Mesenchymal stem cell (in vitro differentiated cells and primary cell): ENCODE data around the gene TRO.

Experiments used
- DNase-seq: peaks from one replicate; pipeline ENCODE4 v3.0.0-alpha.2; 2013
- H2AFZ ChIP-seq: one replicate; pipeline ENCODE4 v1.6.1; 2013; ENCODE audit warnings: low read depth, mild to moderate bottlenecking, control low read depth, inconsistent platforms, low read length, moderate library complexity
- H2AK5ac ChIP-seq: 2 replicates; pipeline ENCODE4 v1.6.1; 2013; ENCODE audit warnings: low read length, moderate library complexity, mild to moderate bottlenecking, inconsistent platforms; ENCODE audit not compliant: severe bottlenecking
- H2BK120ac ChIP-seq: one replicate; pipeline ENCODE4 v1.6.1; 2013; ENCODE audit warnings: low read depth, mild to moderate bottlenecking, inconsistent platforms, low read length, moderate library complexity
- H2BK12ac ChIP-seq, 2 experiments: one replicate each; pipeline ENCODE4 v1.6.1; 2013; ENCODE audit warnings: inconsistent platforms in 2 of 2, low read length in 2 of 2, mild to moderate bottlenecking in 2 of 2, moderate library complexity in 2 of 2, control low read depth in 1 of 2
- H2BK15ac ChIP-seq: one replicate; pipeline ENCODE4 v1.6.1; 2013; ENCODE audit warnings: mild to moderate bottlenecking, low read depth, inconsistent platforms; ENCODE audit not compliant: poor library complexity, severe bottlenecking
- H2BK5ac ChIP-seq: 2 replicates; pipeline ENCODE4 v1.6.1; 2013; ENCODE audit warnings: low read depth, mild to moderate bottlenecking, low read length, control low read depth, inconsistent platforms; ENCODE audit not compliant: poor library complexity, severe bottlenecking
- H3K14ac ChIP-seq, 2 experiments: one replicate each; pipeline ENCODE4 v1.6.1; 2013; ENCODE audit warnings: inconsistent platforms in 2 of 2, low read length in 2 of 2, control low read depth in 1 of 2, mild to moderate bottlenecking in 1 of 2, moderate library complexity in 1 of 2
- H3K18ac ChIP-seq, 2 experiments: one replicate each; pipeline ENCODE4 v1.6.1; 2013; ENCODE audit warnings: inconsistent platforms in 2 of 2, low read length in 2 of 2, control low read depth in 1 of 2, low read depth in 1 of 2, mild to moderate bottlenecking in 1 of 2
- H3K23ac ChIP-seq, 2 experiments: one replicate each; pipeline ENCODE4 v1.6.1; 2013; ENCODE audit warnings: inconsistent platforms in 2 of 2, low read length in 2 of 2, mild to moderate bottlenecking in 2 of 2, moderate library complexity in 2 of 2, control low read depth in 1 of 2
- H3K27ac ChIP-seq: 2 replicates; pipeline ENCODE4 v1.5.1; 2013; ENCODE audit warnings: mild to moderate bottlenecking, moderate library complexity, low read length, control low read depth, inconsistent platforms; ENCODE audit not compliant: poor library complexity, severe bottlenecking
- H3K27me3 ChIP-seq, 2 experiments: 2 replicates each; pipeline versions ENCODE4 v1.6.1 to v1.7.0; 2013; ENCODE audit warnings: low read length in 2 of 2, mild to moderate bottlenecking in 2 of 2, moderate library complexity in 2 of 2, control low read depth in 1 of 2, inconsistent platforms in 1 of 2; ENCODE audit not compliant: control insufficient read depth in 1 of 2, insufficient read depth in 1 of 2
- H3K36me3 ChIP-seq, 2 experiments: 2 replicates each; pipeline versions ENCODE4 v1.6.1 to v1.7.0; 2013; ENCODE audit warnings: low read length in 2 of 2, control low read depth in 1 of 2, inconsistent platforms in 1 of 2, low read depth in 1 of 2, mild to moderate bottlenecking in 1 of 2; ENCODE audit not compliant: insufficient read depth in 2 of 2, control insufficient read depth in 1 of 2
- H3K4ac ChIP-seq, 2 experiments: one replicate each; pipeline ENCODE4 v1.6.1; 2013; ENCODE audit warnings: inconsistent platforms in 2 of 2, low read length in 2 of 2, mild to moderate bottlenecking in 2 of 2, moderate library complexity in 2 of 2, control low read depth in 1 of 2, low read depth in 1 of 2
- H3K4me1 ChIP-seq: 2 replicates; pipeline ENCODE4 v1.6.1; 2013; ENCODE audit warnings: low read depth, low read length, control low read depth; ENCODE audit not compliant: control insufficient read depth, insufficient read depth
- H3K4me2 ChIP-seq: 2 replicates; pipeline ENCODE4 v1.6.1; 2013; ENCODE audit warnings: low read length, mild to moderate bottlenecking, inconsistent platforms; ENCODE audit not compliant: poor library complexity, severe bottlenecking
- H3K4me3 ChIP-seq, 2 experiments: 2 replicates each; pipeline versions ENCODE4 v1.5.1 to v1.7.0; 2013; ENCODE audit warnings: low read length in 2 of 2, mild to moderate bottlenecking in 2 of 2, control low read depth in 1 of 2, low read depth in 1 of 2; ENCODE audit not compliant: insufficient read depth in 1 of 2
- H3K79me1 ChIP-seq: replicated peaks from 2 replicates; pipeline ENCODE4 v1.6.1; 2013; ENCODE audit warnings: mild to moderate bottlenecking, control low read depth, low read length, inconsistent platforms; ENCODE audit not compliant: poor library complexity, severe bottlenecking
- H3K9ac ChIP-seq: 2 replicates; pipeline ENCODE4 v1.7.0; 2013; ENCODE audit warnings: mild to moderate bottlenecking, low read length, moderate library complexity
- H3K9me3 ChIP-seq: 2 replicates; pipeline ENCODE4 v1.7.0; 2013; ENCODE audit warnings: mild to moderate bottlenecking, low read length; ENCODE audit not compliant: control insufficient read depth
- H4K8ac ChIP-seq: one replicate; pipeline ENCODE4 v1.6.1; 2013; ENCODE audit warnings: inconsistent platforms, mild to moderate bottlenecking, low read length, moderate library complexity
- H4K91ac ChIP-seq: one replicate; pipeline ENCODE4 v1.6.1; 2013; ENCODE audit warnings: mild to moderate bottlenecking, low read length, inconsistent platforms
- WGBS: methylation state at CpG from one replicate; pipeline ENCODE4 v1.1.7; 2013; ENCODE audit warnings: mixed read lengths; 5-methylcytosine and 5-hydroxymethylcytosine counted together

The TRO gene

GRCh38 chrX:54926978-54927377, 6.4 kb downstream of the TRO start:
- Histone ChIP-seq H3K79me1 (peaks cover 30% of the 10 kb centered on the region), H3K36me3 (peaks cover 50 to 74% of the 10 kb centered on the region in 2 experiments), H3K23ac (no peak overlapping the region), H4K91ac (no peak overlapping the region), H3K9ac (no peak overlapping the region), H2BK15ac (no peak overlapping the region), H3K9me3 (peaks cover 10% of the 10 kb centered on the region), H3K27ac (no peak overlapping the region), H2BK5ac (no peak overlapping the region), H3K4ac (no peak overlapping the region), H3K4me2 (no peak overlapping the region), H2BK120ac (no peak overlapping the region), H3K27me3 (peaks cover 0 to 10% of the 10 kb centered on the region in 2 experiments), H2AFZ (no peak overlapping the region), H2AK5ac (no peak overlapping the region), H3K18ac (no peak overlapping the region), H3K14ac (no peak overlapping the region), H3K4me1 (peaks cover 5% of the 10 kb centered on the region), H3K4me3 (no peak overlapping the region), H4K8ac (no peak overlapping the region), H2BK12ac (no peak overlapping the region)
- 44% methylated on average over 1 of the region's 2 CpGs for WGBS
- no peak for DNase-seq

GRCh38 chrX:54928876-54929275, 8.3 kb downstream of the TRO start:
- Histone ChIP-seq H3K9me3 (peaks cover 10% of the 10 kb centered on the region), H2AK5ac (no peak overlapping the region), H2BK120ac (no peak overlapping the region), H3K4ac (no peak overlapping the region), H2AFZ (no peak overlapping the region), H4K8ac (no peak overlapping the region), H2BK15ac (no peak overlapping the region), H3K4me1 (no peaks in the 10 kb centered on the region), H2BK5ac (no peak overlapping the region), H3K4me3 (no peak overlapping the region), H3K23ac (no peak overlapping the region), H3K36me3 (peaks cover 47 to 71% of the 10 kb centered on the region in 2 experiments), H2BK12ac (no peak overlapping the region), H3K27me3 (peaks cover 0 to 8% of the 10 kb centered on the region in 2 experiments), H3K18ac (no peak overlapping the region), H3K4me2 (no peak overlapping the region), H4K91ac (no peak overlapping the region), H3K27ac (no peak overlapping the region), H3K9ac (no peak overlapping the region), H3K14ac (no peak overlapping the region), H3K79me1 (peaks cover 20% of the 10 kb centered on the region)
- 100% methylated on average over 3 of the region's 3 CpGs for WGBS
- no peak for DNase-seq

GRCh38 chrX:54930291-54931049, 9.8 kb downstream of the TRO start:
- Histone ChIP-seq H2BK5ac (no peak overlapping the region), H2BK15ac (no peak overlapping the region), H3K4me3 (no peak overlapping the region), H3K27ac (no peak overlapping the region), H3K14ac (no peak overlapping the region), H2BK120ac (no peak overlapping the region), H3K9ac (no peak overlapping the region), H3K9me3 (peaks cover 10% of the 10 kb centered on the region), H3K4ac (no peak overlapping the region), H3K36me3 (peaks cover 34 to 60% of the 10 kb centered on the region in 2 experiments), H2AK5ac (no peak overlapping the region), H4K91ac (no peak overlapping the region), H3K27me3 (peaks cover 0 to 9% of the 10 kb centered on the region in 2 experiments), H2BK12ac (no peak overlapping the region), H3K23ac (no peak overlapping the region), H4K8ac (no peak overlapping the region), H3K4me2 (no peak overlapping the region), H3K18ac (no peak overlapping the region), H3K4me1 (no peaks in the 10 kb centered on the region), H2AFZ (no peak overlapping the region), H3K79me1 (peaks cover 13% of the 10 kb centered on the region)
- WGBS = 96% methylated on average over 17 of the region's 17 CpGs
- DNase-seq = no peak

GRCh38 chrX:54931107-54931506, 10.5 kb downstream of the TRO start:
- Histone ChIP-seq H4K91ac (no peak overlapping the region), H2BK120ac (no peak overlapping the region), H2BK15ac (no peak overlapping the region), H2AFZ (no peak overlapping the region), H3K27ac (no peak overlapping the region), H3K4me3 (no peak overlapping the region), H3K4ac (no peak overlapping the region), H2BK5ac (no peak overlapping the region), H3K9me3 (peaks cover 10% of the 10 kb centered on the region), H4K8ac (no peak overlapping the region), H3K27me3 (peaks cover 0 to 9% of the 10 kb centered on the region in 2 experiments), H2BK12ac (no peak overlapping the region), H3K9ac (no peak overlapping the region), H3K79me1 (peaks cover 12% of the 10 kb centered on the region), H3K4me1 (no peaks in the 10 kb centered on the region), H3K4me2 (no peak overlapping the region), H3K18ac (no peak overlapping the region), H3K14ac (no peak overlapping the region), H3K36me3 (peaks cover 31 to 55% of the 10 kb centered on the region in 2 experiments), H3K23ac (no peak overlapping the region), H2AK5ac (no peak overlapping the region)
- DNase-seq = no peak
- WGBS = 95% methylated on average over 2 of the region's 2 CpGs
